ENCODE results near the gene WDR49. TPM values are rescaled to one million over a fixed set of nuclear protein-coding genes. Genes with fewer than 3 reads are reported as not detected.

The WDR49 gene
- polyA plus RNA-seq, 3 donors = 1.2 to 2.8 (median 1.9) TPM

DNA sequence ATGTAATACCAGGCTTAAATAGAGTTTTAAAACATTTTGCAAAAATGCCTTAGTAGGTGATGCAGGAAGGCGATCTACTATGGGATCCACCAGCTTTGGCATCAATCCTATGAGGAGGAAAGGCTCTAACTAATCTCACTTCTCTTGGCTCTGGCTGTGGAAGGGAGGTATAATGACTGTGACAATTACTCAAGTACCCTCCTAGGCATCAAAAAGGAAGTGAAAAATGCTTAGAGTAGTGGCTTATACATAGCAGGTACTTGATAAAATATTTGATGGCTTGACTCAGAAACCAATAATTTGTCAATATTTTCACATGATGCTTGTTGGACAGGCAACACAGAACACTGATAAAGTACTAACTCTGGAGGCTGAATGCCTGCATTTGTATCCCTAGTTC is 145.8 kb downstream of the WDR49 start:
- DNase-seq (ENCODE audit: extremely low read depth in 1 of 11, low read depth in 9 of 11, low spot score in 4 of 11) = no peak

DNA sequence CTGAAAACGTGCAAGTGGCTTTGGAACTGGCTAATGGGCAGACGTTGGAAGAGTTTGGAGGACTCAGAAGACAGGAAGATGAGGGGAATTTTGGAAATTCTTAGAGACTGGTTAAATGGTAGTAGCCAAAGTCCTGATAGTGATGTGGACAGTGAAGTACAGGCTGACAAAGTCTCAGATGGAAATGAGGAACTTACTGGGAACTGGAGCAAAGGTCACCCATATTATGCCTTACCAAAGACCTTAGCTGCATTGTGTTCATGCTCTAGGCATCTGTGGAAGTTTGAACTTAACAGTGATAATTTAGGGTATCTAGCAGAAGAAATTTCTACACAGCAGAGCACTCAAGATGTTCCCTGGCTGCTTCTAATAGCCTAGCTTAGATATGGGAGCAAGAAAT is 151.3 kb downstream of the WDR49 start:
- DNase-seq (ENCODE audit: extremely low read depth in 1 of 11, low read depth in 9 of 11, low spot score in 4 of 11) = no peak

DNA sequence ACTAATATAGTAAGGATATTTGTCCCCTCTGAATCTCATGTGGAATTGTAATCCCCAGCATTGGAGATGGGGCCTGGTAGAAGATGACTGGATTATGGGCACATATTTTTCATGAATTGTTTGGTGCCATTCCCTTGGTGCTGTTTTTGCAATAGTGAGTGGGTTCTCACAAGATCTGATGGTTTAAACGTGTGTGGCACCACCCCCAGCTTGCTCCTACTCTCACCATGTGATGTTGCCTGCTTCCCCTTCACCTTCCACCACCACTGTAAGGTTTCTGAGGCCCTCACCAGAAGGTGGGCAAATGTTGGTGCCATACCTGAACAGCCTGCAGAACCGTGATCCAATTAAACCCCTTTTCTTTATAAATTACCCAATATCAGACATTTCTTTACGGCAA is 151.8 kb downstream of the WDR49 start:
- no peak for DNase-seq (ENCODE audit: extremely low read depth in 1 of 11, low read depth in 9 of 11, low spot score in 4 of 11)

DNA sequence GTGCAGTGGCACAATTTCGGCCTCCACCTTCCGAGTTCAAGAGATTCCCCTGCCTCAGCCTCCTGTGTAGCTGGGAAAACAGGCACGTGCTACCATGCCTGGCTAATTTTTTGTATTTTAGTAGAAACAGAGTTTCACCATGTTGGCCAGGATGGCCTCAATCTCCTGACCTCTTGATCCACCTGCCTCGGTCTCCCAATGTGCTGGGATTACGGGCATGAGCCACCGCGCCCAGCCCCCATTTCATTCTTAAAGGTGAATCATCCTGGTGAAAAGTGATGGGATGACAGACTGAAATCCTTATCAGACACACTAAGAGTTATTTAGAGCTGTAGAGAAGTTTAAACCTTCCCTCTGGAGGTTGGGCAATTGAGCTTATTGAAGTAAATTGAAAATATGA is 155.8 kb downstream of the WDR49 start:
- no peak for DNase-seq (ENCODE audit: extremely low read depth in 1 of 11, low read depth in 9 of 11, low spot score in 4 of 11)

DNA sequence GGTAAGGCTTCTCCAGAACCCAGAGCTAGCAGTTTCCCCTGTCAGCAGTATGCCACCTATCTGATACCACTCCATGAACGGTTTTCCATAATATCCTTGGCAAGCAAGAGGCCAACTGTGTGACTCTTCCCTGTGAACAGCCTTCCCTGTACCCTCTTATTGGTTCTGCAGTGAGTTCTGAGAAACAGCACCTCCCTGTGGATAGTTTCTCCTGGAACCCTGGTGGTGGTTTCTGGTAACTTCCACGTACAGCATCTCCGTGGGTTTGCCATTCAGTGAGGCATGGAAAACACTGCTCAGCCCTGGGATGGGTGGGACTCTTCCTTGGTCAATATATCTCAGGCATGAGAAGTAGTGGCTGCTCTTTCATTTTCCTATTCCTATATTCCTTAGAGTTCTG is 160.5 kb downstream of the WDR49 start:
- DNase-seq (ENCODE audit: extremely low read depth in 1 of 11, low read depth in 9 of 11, low spot score in 4 of 11) = no peak

DNA sequence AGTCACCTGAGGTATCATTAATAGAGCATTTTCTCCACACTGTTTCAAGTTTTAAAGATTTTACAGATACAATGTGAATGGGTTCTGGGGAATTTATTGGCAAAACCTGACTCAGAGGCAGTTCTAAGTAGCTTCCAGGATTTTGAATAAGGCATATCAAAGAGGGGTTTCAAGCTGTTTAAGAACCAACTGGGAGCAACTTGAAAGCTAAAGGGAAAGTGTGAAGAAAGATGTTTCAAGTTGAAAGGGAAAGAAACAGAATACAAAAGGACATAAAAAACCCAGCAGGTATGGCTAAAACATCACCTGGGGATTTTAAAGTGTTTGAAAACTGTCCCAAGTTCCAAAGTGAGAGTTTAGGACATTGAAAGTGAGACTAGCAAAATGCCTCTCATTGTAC is 162.1 kb downstream of the WDR49 start:
- no peak for DNase-seq (ENCODE audit: extremely low read depth in 1 of 11, low read depth in 9 of 11, low spot score in 4 of 11)

DNA sequence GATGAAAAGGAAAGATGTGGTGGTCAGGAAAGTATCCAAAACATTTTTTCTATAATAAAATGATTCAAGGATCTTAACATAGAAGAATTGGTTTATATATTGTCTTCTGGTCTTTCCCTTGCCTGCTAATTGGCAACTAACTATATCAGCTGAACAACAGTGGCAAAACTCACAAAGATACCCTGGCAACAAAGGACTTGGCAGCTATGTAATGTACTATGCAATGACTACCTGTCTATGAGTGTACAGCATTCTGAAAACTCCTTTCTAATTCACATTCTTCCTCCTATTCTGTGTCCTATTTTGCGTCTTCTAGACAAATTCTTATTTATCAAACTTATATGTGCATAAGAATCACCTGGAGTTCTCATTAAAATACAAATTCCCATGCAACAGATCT is 164.2 kb downstream of the WDR49 start:
- DNase-seq (ENCODE audit: extremely low read depth in 1 of 11, low read depth in 9 of 11, low spot score in 4 of 11) = no peak

GRCh38 chr3:167487556-167487955 is 166.2 kb downstream of the WDR49 start:
- no peak for DNase-seq (ENCODE audit: extremely low read depth in 1 of 11, low read depth in 9 of 11, low spot score in 4 of 11)

DNA sequence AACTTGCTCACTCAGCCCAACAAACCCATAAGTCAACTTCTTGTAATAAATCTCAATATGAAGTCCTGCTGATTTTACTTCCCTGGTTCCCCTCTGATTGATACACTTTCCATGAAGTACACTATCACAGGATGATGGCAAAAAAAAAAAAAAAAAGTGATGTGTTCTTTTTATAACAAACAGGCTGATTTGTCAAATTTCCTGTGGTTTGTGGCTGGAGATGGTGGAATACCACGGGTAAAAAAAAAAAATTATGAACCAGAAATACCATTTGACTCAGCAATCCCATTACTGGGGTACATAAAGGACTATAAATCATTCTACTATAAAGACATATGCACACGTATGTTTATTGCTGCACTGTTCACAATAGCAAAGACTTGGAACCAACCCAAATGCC is 169.2 kb downstream of the WDR49 start:
- DNase-seq (ENCODE audit: extremely low read depth in 1 of 11, low read depth in 9 of 11, low spot score in 4 of 11) = no peak

DNA sequence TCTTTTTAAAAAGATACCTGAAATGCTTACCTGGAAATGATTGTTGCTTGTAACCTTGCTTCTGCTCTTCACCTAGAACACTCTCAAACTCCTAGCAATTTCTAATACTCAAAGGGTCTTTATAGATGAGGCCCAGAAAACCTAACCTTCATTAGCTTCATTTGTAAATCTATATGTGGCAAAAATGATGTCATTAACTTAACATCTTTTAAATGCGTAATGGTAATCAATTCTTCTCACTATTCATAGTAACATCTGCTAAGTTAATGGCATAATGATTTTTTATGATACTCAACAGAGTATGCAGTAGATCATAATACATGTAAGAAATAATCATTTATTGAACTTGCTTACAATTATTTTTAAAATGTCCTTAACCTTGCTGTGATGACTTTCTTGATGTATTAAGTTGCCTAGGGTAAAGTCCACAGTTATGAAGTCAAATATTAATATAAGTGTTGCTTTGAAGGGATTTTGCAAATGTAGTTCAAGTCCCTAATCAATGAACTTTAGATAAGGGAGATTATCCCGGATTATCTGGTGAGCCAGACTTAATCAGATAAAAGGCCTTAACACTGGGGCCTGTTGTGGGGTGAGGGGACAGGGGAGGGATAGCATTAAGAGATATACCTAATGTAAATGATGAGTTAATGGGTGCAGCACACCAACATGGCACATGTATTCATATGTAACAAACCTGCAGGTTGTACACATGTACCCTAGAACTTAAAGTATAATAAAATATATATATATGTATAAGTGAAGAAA is 169.8 kb downstream of the WDR49 start:
- no peak for DNase-seq (ENCODE audit: extremely low read depth in 1 of 11, low read depth in 9 of 11, low spot score in 4 of 11)

DNA sequence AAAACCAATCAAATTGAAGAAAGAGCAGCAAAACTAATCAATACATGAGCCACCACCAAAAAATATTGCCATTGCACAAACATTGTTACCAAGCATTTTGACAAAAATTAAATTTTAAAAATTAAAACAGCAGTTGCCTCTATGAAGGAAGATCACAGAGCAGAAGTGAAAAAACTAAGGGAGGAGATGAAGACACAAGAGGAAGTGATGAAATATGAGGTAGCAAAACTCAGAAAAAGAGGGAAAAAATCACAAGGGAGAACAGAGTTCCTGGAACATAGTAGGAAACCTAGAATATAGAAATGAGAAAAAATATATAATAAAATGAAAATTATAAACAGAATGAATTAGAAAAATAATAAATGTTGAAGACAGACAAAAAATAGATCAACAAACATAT is 172.6 kb downstream of the WDR49 start:
- DNase-seq (ENCODE audit: extremely low read depth in 1 of 11, low read depth in 9 of 11, low spot score in 4 of 11) = no peak

DNA sequence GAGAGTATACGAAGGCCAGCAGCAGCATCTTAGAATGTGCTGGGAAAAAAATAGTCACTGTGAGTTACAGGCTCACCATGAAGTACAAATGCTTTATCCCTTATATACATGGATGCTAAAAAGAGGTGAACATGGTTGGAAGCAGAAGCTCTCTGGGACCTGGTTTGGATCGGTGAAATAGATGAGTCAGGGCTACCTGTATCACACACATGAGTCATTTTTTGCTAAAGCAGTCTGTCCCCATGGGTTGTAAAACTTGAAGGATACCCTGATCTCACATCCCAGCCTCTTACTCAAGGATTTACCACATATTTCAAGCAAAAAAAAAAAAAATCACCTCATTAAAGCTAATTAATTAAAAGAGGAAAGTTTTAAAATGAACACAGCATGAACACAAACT is 173.0 kb downstream of the WDR49 start:
- no peak for DNase-seq (ENCODE audit: extremely low read depth in 1 of 11, low read depth in 9 of 11, low spot score in 4 of 11)

GRCh38 chr3:167473863-167474262 is 179.9 kb downstream of the WDR49 start, which contains the start of gene SERPINI2:
Gene SERPINI2 (minus strand): TSS chr3:167474042. CDS start chr3:167471834, 2,208 bp downstream.
- no peak for DNase-seq (ENCODE audit: extremely low read depth in 1 of 11, low read depth in 9 of 11, low spot score in 4 of 11)

DNA sequence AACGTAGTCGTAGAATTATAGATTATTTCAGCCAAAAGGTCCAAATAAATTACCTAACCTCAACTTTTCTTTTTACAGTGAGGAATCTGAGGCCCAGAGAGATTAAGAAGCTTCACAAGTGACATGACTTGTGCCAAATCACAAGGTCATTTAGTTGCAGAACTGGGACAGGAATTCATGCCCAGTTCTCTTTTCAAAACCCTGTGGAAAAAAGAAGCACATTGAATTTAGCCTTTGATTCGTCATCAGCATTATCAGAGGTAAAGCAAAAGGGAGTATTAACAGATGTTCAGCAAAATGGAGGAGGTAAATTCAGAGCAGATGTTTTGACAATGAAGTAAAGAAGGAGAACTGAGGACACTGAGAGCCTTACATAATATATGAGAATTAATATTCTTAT is 184.4 kb downstream of the WDR49 start:
- DNase-seq (ENCODE audit: extremely low read depth in 1 of 11, low read depth in 9 of 11, low spot score in 4 of 11) = no peak

GRCh38 chr3:167467848-167468611 is 185.7 kb downstream of the WDR49 start:
- no peak for DNase-seq (ENCODE audit: extremely low read depth in 1 of 11, low read depth in 9 of 11, low spot score in 4 of 11)

DNA sequence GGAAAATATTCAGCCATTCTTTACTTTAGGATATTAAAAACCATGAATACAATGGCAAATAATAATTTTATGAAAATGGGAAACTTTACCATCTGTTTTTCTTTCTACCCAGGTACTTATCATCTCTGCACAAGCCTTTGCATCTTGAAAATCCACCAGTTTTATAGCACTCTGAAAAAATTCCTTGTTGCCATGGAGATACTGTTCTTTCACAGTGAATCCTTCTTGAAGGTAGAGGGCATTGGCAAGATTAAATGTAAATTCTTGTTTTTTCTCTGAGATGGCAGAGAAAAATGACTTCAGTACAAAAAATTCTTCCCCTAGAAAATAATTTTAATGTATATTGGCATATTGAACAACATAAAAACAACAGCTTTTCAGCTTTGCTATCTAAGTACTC is 186.8 kb downstream of the WDR49 start:
- DNase-seq (ENCODE audit: extremely low read depth in 1 of 11, low read depth in 9 of 11, low spot score in 4 of 11) = no peak

DNA sequence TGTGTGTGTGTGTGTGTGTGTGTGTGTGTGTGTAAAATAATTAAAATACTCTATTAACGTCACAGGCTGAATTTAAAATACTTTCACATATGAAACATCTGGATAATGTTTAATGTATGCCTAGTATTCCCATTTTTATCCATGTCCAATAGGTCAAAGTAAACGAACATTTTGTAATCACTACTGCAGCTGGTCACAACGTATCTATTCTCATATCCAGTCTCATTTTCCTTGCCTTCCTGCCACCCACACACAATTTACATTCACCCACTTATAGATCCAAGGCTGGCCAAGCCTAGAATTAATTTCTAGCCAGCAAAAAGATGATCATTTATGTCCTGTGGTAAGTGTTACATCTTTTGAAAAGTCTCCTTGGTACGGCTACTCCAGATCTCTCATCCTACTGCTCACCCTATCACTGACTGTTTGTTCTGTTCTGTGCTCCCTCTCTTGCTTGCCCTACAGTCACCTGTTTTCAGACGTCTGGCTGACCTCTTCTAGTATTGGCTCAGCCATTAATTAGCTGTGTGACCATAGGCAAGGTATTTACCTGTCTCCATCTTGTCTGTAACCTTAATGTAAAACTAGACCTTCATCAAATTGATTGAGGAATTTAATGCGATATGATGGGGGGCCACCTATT is 197.5 kb downstream of the WDR49 start:
- DNase-seq (ENCODE audit: extremely low read depth in 1 of 11, low read depth in 9 of 11, low spot score in 4 of 11) = no peak

- no peak for DNase-seq (ENCODE audit: extremely low read depth in 1 of 11, low read depth in 9 of 11, low spot score in 4 of 11)
These were observed 199.9 kb downstream of the WDR49 start for GRCh38 chr3:167453815-167454214.

DNA sequence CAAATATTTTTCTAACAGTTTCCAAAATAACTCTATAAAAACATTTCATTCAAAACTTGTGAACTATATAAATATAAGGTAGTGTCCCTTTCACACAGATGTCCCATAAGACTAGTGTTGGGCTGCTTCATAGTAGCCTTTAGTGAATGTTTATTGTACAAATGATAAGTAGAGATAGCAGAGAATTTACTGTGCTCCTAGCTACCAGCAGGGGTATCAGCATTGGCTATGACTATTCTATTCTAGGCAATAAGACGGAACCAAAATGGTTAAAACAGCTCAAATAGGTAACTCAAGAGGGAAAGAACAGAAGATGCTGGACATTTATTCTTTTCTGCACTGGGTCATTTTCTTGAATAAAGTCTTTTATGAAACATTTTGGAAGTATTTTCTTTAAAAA is 202.5 kb downstream of the WDR49 start:
- no peak for DNase-seq (ENCODE audit: extremely low read depth in 1 of 11, low read depth in 9 of 11, low spot score in 4 of 11)

GRCh38 chr3:167450675-167451074 is 203.1 kb downstream of the WDR49 start:
- DNase-seq (ENCODE audit: extremely low read depth in 1 of 11, low read depth in 9 of 11, low spot score in 4 of 11) = no peak

Measured in renal cortex interstitium (tissue), 11 donors.